ENCODE measurements around the gene PAPOLA.

The PAPOLA gene

GRCh38 chr14:96594961-96595360 lies 92.8 kb downstream of the PAPOLA start:
- H3K9me3 ChIP-seq (ENCODE audit: control insufficient read depth, insufficient read depth, low read depth, low read length), result no peaks in the 10 kb centered on the region
- no peak overlapping the region for H3K27ac ChIP-seq (ENCODE audit: extremely low read depth, low read depth, low read length)
- H3K4me1 ChIP-seq (ENCODE audit: control insufficient read depth, insufficient read depth, low read length), result no peaks in the 10 kb centered on the region
- TF ChIP-seq KLF7 (tag by site-specific recombination; IDR thresholded peaks at IDR 0.05; ENCODE audit: borderline replicate concordance) (no peak), ZNF302 (tag by site-specific recombination; IDR thresholded peaks at IDR 0.05; ENCODE audit: low read depth) (no peak), ZNF202 (tag by site-specific recombination; IDR thresholded peaks at IDR 0.05; ENCODE audit: borderline replicate concordance) (no peak), ZBTB20 (tag by site-specific recombination; IDR thresholded peaks at IDR 0.05) (no peak), ZNF530 (tag by site-specific recombination; IDR thresholded peaks at IDR 0.05; ENCODE audit: low read depth) (no peak), ZBTB1 (tag by site-specific recombination; IDR thresholded peaks at IDR 0.05) (no peak), ZNF473 (tag by site-specific recombination; IDR thresholded peaks at IDR 0.05) (no peak), ZBTB48 (tag by site-specific recombination; IDR thresholded peaks at IDR 0.05) (no peak), ZNF580 (tag by site-specific recombination; IDR thresholded peaks at IDR 0.05) (no peak), IKZF3 (tag by site-specific recombination; IDR thresholded peaks at IDR 0.05) (no peak), ZNF398 (tag by site-specific recombination; IDR thresholded peaks at IDR 0.05) (no peak), ZNF639 (tag by site-specific recombination; IDR thresholded peaks at IDR 0.05) (no peak), ZNF549 (tag by site-specific recombination; IDR thresholded peaks at IDR 0.05) (no peak), ZBTB6 (tag by site-specific recombination; IDR thresholded peaks at IDR 0.05) (no peak), ZNF292 (tag by site-specific recombination; IDR thresholded peaks at IDR 0.05; ENCODE audit: borderline replicate concordance, low read depth) (no peak), ZNF768 (tag by site-specific recombination; IDR thresholded peaks at IDR 0.05) (no peak), ZNF843 (tag by site-specific recombination; IDR thresholded peaks at IDR 0.05) (no peak), ZNF76 (tag by site-specific recombination; IDR thresholded peaks at IDR 0.05; ENCODE audit: borderline replicate concordance, low read depth) (no peak)
- no peaks in the 10 kb centered on the region for H3K36me3 ChIP-seq (ENCODE audit: control insufficient read depth in 2 of 2, insufficient read depth in 1 of 2, low read length in 2 of 2)
- CTCF ChIA-PET, result no interaction called here
- POLR2A ChIA-PET, result no interaction called here
- no peak overlapping the region for H3K4me3 ChIP-seq (ENCODE audit: low read depth, low read length)

- H3K4me3 ChIP-seq (ENCODE audit: low read depth, low read length), result no peak overlapping the region
- TF ChIP-seq SP7 (tag by site-specific recombination; IDR thresholded peaks at IDR 0.05), result no peak
- TF ChIP-seq AEBP2 (tag by site-specific recombination; IDR thresholded peaks at IDR 0.05; ENCODE audit: borderline replicate concordance), result no peak
- no peak for TF ChIP-seq ZNF629 (tag by site-specific recombination; IDR thresholded peaks at IDR 0.05)
- TF ChIP-seq ZNF785 (tag by site-specific recombination; IDR thresholded peaks at IDR 0.05), result no peak
- TF ChIP-seq ZNF354C (tag by site-specific recombination; IDR thresholded peaks at IDR 0.05; ENCODE audit: borderline replicate concordance, low read depth), result no peak
- no peak for TF ChIP-seq ZNF335 (tag by site-specific recombination; conservative IDR thresholded peaks at IDR 0.05)
- TF ChIP-seq ZNF280C (tag by site-specific recombination; IDR thresholded peaks at IDR 0.05), result no peak
- no peak for TF ChIP-seq ZNF341 (tag by site-specific recombination; IDR thresholded peaks at IDR 0.05; ENCODE audit: low read depth)
- TF ChIP-seq ZNF223 (tag by site-specific recombination; IDR thresholded peaks at IDR 0.05), result no peak
- H3K9me3 ChIP-seq (ENCODE audit: control insufficient read depth, insufficient read depth, low read depth, low read length), result no peaks in the 10 kb centered on the region
- ChIA-PET CTCF (no interaction called here), POLR2A (no interaction called here)
- H3K27ac ChIP-seq (ENCODE audit: extremely low read depth, low read depth, low read length), result no peak overlapping the region
- H3K4me1 ChIP-seq (ENCODE audit: control insufficient read depth, insufficient read depth, low read length), result no peaks in the 10 kb centered on the region
- no peaks in the 10 kb centered on the region for H3K36me3 ChIP-seq (ENCODE audit: control insufficient read depth in 2 of 2, insufficient read depth in 1 of 2, low read length in 2 of 2)
These were observed 95.5 kb downstream of the PAPOLA start for GRCh38 chr14:96597680-96598079.

All from HEK293 (cell line).